ENCODE results near the gene UBE2H.
"Not testable (repeated sequence)": the region's sequence is repeated elsewhere in the genome, so short reads cannot be mapped to it uniquely, and the experiment has no call there.

The UBE2H gene

DNA sequence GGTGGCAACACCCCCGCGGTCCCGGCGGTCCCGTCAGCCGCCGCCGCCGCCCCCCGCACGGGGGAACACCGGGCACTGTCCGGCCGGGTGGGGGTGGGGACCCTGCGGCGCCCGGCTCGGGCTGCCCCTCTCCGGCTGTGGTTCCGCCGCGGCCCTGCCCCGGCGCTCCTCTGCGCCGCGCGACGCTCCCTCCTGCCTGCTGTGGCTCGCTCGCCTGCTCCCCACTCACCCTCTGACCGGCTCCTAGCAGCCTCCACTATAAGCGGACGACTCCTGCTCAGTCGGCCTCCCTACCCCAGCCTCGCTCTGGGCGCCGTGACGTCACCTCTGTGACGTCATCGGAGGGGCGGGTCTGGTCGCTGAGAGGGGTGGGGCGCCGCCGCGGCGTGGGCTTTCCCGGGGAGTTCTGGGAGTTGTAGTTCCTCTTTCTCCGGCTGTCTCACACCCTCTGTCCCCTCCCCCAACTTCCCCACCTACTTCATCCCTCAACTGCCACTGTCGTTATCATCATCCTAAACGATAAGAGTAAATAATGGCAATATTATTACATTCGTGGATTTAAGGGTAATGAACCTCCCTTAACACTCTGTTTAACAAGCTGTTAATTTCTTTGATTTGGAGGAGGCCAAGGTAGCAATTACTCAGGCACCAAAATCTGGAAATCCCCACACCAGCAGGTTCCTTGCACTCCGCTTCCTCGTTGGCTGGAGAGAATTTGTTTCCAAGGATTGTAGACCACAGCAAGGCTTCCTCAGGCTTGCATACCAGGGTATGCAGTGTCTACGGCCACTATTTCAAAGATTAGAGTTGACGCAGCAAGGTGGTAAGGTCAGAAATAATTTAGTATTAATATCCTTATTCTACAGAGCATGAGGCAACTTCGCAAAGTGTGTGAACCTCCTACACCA lies at the start of gene UBE2H:
TSS of gene UBE2H (minus strand) at position 308 of the 908 bp plus-strand sequence. CDS start 405 bp downstream, outside the sequence.
- DNase-seq (ENCODE audit: low read depth, low spot score): no peak

DNA sequence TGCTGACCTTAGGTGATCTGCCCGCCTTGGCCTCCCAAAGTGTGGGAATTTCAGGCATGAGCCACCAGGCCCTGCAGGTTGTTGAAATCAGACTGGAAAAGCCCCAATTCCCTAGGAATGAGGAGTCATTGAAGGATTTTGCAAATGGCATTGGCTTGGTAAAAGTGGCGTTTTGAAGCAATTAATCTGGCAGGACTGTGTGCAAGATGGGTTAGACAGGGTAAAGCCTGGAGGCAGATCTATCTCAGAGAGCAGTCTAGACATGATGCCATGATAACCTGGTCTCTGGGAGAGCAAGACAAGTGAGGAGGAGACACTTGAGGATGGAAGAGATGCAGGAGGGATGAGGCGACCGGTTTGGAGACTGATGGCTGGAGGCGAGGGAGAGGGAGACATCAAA lies 45.7 kb upstream of the UBE2H start:
- no peak for DNase-seq (ENCODE audit: low read depth, low spot score)

DNA sequence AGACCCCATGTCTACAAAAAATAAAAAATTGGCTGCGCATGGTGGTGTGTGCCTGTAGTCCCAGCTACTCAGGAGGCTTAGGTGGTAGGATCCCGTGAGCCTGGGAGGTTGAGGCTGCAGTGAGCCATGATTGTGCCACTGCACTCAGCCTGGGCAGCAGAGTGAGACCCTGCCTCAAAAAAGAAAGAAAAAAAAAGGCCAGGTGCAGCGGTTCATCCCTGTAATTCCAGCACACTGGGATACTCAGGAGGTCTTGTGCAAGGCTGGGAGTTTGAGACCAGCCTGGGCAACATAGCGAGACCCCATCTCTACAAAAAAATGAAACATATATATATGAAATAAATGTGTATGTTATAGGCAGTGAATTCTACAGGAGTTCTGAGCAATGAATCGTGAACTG lies 44.5 kb upstream of the UBE2H start:
- no peak for DNase-seq (ENCODE audit: low read depth, low spot score)

DNA sequence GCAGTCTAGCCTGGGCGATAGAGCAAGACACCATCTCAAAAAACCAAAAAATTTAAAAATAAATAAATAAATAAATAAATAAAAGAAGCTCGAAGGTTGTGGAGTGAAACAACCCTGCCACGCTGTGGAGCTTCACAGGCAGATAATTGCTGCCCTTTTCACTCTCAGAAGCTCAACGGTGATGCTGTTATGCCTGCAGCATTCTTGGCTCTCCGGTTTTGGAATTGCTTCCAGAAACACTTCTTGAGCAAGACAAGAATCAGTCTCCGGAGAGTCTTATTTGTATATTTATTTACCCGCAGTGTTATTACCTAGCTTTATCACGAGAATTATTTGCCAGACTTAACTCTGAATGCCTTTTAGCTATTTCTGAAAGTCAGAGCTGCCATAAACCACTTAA lies 40.5 kb upstream of the UBE2H start:
- no peak for DNase-seq (ENCODE audit: low read depth, low spot score)

DNA sequence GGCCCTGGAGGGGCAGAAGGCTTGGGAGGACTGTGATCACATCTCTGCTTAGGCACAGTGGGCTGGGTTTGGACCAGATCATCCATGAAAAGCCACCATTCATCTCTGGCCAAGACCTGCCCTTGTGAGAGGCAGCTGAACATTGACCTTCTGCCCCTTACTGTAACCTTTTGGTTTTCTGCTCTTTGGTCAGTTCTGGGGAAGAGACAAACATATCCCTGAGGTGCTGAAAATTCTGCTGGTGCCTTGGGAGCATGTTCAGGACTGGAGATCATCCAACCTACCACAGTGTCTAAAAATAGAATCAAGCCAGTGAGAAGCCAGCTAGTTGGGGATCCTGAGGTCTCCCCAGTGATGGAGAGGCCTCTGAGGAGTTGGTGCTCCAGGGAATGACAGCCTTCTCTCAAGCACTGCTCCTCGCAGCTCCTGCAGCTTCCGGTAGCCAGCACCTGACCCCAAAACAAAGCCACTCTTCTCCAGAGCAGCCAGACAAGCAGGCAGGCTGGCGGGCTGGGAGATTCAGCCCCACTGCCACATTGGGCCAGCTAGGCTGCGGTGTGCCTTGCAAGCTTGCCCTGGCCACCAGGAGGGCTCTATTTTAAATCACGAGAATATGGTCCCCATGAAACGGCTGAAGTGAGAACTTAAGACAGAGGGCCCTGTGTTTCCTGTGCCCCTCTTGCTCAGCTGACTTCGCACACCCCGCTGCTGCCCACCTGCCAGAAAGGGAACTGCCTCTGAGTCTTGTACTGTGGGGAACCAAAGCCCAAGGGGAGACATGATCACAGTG lies 37.8 kb upstream of the UBE2H start:
- DNase-seq (ENCODE audit: low read depth, low spot score): no peak

DNA sequence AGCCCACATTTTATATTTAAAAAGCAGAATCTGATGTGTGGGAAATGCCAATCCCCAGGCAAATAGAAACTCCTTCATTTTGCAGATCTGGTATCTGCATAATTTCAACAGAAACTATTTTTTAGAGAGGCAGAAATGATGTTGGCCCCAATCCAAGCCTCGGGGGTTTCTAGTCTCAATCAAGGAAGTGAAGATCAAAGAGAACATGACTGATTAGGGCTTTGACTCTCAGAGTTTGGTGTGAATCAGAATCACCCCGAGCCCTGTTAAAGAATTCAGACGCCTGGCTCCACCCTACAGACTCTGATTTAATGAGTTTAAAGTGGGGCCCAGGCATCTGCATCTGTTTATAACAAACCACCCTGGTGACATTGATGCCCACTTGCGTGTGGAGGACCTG lies 36.7 kb upstream of the UBE2H start:
- no peak for DNase-seq (ENCODE audit: low read depth, low spot score)

DNA sequence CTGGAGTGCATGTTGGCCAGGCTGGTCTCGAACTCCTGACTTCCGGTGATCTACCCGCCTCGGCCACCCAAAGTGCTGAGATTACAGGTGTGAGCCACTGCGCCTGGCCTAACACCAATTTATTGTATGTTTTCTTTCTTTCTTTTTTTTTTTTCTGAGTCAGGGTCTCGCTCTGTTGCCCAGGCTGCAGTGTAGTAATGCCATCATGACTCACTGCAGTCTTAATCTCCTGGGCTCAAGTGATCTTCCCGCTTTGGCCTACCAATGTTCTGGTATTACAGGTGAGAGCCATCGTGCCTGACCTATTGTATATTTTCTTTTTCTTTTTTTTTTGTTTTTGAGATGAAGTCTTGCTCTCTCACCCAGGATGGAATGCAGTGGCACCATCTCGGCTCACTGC lies 33.8 kb upstream of the UBE2H start:
- DNase-seq (ENCODE audit: low read depth, low spot score): no peak

DNA sequence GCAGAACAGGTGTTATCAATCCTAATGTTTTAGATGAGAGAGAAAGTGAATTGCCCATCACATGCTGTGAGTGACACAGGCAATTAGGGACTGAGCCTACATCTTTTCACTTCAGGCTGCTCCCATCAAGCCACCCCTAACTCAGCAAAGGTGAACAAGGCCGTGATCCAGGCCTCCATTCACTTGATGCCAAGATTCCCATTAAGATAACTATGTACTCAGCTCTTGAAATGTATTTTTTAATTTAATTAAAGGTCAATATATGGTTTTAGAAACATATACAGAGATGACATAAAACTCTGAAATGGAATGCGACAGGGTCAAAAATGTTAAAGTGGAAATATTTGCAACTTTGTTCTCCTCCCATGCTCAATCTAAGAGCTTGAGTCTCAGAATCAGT lies 27.9 kb upstream of the UBE2H start:
- DNase-seq (ENCODE audit: low read depth, low spot score): no peak

DNA sequence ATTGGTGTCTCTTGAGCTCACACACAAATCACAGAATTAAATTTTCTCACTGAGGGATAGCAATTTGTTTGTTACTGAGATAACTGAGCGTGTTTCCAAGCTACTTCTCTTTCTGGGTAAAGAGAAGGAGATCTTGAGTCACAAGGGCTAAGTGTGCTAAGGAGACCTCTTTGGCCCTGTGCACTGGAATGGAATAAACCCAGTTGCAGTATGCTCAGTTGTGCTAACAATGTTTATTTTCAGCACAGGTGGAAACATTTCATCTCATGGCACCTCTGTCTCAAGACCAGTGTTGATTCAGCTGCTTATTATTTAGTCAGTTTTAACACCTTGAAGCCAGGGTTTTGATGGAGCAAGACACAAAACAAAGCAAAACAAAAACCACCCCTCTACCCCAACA lies 22.5 kb upstream of the UBE2H start:
- DNase-seq (ENCODE audit: low read depth, low spot score): no peak

DNA sequence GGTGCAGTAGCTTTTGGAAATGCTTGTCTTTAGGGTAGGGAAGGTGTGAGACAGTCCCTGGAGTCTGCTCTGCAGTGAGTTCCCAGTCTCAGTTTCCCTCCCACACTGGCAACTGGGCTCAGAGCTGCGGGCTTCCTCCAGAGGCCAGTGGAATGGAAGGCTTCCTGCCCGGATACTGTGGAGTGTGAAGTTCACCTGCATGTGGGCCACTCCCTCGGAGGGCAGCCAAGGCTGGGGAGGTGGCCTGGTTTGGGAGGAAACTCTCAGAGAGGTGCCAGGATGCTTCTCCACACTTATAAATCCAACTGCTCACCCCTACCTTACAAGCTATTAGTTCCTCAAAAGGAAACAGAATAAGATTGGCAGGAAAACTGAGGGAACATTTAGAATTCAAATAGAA lies 18.1 kb upstream of the UBE2H start:
- no peak for DNase-seq (ENCODE audit: low read depth, low spot score)

DNA sequence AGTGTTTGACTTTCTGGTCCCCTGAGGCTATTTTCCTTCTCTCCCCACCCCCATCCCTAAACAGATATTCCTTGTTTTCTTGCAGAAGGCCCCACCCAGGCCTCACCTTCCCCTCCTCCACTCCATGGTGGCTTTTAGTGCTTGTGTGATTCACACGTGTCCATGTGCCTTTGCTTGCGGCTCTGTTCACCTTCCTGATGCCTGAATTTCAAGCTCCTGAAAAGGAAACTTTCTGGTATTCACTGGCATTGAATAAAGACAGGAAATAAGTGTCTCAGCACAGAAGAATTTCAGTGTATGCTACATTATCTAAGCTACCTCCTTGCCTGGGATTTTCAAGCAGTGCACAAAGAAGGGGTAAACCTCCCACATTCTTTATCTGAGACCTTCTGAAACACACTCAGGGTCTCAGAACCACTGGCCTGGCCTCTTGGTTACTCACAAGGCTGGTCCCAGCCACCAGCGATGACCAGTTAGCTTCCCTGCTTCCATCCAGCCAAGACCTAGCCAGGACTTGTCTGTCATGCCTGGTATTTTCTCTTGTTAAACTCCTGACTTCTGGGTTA lies 17.2 kb upstream of the UBE2H start:
- no peak for DNase-seq (ENCODE audit: low read depth, low spot score)

DNA sequence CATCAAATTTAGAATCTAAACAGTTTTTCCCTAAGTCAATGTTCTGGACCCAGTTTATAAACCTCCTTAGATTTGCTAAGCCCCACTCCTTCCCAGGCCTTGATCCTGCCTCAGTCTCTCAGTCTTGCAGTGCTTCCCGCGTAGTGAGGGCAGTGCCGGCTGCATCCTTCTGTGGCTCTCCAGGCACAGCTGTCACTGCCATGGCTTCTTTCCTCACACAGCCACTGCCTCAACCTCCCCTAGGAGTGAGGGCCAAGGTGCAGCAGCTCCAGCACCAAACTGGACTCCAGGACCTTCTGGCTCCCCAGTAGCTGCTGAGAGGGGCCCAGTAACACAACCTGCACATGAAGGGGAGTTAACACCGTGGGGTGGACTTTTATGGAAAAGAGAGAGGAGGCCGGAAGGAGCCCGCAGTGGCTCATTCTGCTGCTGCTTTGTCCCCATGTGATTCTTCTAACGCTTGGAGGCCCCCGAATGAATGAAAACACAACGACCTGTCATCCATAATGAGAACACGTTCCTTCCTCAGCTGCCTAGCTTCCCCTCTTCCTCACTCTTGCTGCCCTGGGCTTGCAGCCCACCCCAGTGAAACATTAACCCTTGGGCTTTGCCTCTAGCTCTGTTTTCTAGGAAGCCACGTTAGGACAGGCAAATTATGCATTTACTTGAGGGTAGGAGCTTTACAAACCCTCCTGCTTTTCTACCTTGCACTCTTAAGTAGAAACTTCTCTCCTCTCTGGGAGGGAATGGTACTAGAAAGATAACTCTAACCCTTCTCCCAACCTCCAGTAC lies 16.0 kb upstream of the UBE2H start:
- no peak for DNase-seq (ENCODE audit: low read depth, low spot score)

DNA sequence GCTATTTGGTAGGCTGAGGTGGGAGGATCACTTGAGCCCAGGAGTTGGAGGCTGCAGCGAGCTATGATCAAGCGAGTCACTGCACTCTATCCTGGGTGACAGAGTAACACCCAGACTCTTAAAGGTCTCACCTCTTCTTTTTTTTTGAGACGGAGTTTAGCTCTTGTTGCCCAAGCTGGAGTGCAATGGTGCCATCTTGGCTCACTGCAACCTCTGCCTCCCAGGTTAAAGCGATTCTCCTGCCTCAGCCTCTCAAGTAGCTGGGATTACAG lies 7.4 kb upstream of the UBE2H start:
- not testable (repeated sequence) for DNase-seq (ENCODE audit: low read depth, low spot score)

DNA sequence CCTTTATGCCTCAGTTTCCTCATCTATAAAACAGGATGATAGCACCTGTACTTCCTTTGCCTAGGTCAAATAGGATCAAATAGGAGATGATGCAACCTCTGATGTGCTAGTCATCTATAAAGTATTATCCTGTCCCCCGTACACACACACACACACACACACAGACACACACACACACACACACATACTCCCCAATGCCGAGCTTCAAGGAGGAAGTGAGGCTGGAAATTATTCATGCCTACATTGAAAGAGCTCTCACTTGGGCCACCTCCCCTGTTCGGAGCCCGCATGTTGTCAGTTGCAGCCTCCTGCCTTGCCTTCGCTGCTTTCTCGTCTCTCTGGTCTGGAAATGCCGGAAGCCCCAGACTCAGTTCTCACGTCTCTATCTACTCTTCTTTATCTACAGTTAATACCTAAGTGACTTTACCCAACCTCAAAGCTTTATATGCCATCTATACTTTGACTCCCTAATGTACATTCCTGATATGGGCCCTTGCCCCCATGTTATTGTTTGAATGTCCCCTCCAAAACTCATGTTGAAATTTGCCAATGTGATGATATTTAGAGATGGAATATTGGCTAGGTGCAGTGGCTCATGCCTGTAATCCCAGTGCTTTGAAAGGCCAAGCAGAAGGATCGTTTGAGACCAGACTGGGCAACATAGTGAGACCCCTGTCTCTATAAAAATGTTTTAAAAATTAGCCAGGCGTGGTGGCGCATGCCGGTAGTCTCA lies 6.9 kb upstream of the UBE2H start:
- no peak for DNase-seq (ENCODE audit: low read depth, low spot score)

DNA sequence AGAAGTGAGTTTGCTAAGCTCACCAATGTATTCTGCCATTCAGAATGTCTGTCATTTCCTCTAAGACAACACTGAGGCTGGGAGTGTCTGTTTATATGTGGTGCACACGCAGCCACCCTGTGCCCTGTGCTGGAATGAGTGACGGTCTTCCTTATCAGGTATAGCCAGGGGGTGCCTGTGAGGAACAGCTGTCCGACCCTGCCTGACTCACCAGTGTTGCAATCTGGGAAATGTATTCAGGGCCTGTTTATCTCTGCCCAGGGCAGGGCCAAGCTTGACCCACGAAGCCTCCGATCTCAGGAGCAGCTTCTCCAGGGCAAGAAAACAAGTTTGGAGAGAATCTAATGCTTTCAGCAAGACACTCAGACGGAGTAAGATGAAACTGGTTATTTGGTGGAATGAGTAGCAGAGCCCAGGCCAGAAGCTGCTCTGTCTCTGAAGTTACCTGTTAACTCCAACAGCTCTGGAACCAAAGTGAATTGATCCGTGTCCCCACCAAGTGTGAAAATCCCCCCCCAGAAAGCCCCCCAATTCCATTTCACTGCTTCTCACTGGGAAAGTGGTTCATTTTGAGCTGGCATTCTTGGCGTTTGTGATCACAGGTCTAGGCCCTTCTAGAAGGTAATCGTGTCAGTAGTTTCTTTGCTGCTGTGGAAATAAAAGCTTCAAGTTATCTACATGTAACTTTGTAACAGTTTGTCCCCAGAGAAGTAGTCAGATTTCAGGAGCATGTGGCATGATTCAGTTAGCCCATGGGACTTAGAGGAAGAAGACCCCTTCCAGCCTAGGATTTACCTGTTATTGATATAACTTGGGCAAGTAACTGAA lies 6.1 kb upstream of the UBE2H start:
- DNase-seq (ENCODE audit: low read depth, low spot score): no peak

DNA sequence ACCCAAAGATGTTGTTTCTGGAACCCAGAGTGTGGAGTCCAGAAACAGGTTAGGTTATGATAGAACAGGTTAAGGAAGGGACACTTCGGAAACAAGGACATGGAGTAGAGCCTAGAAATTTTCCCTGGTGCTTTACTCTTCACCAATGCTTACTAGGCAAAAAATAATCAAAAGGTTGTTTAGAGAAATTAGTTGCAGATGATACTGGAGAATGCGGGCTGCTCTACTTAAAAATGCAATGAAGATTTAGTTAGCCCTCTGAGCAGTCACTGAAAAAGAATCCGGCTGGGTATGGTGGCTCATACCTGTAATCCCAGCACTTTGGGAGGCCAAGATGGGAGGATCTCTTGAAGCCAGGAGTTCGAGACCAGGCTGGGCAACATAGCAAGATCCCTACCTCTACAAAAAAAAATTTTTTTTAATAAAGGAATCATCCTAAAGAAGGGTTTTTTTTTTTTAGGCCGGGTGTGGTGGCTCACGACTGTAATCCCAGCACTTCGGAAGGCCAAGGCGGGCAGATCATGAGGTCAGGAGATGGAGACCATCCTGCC lies 3.3 kb upstream of the UBE2H start:
- DNase-seq (ENCODE audit: low read depth, low spot score): no peak

DNA sequence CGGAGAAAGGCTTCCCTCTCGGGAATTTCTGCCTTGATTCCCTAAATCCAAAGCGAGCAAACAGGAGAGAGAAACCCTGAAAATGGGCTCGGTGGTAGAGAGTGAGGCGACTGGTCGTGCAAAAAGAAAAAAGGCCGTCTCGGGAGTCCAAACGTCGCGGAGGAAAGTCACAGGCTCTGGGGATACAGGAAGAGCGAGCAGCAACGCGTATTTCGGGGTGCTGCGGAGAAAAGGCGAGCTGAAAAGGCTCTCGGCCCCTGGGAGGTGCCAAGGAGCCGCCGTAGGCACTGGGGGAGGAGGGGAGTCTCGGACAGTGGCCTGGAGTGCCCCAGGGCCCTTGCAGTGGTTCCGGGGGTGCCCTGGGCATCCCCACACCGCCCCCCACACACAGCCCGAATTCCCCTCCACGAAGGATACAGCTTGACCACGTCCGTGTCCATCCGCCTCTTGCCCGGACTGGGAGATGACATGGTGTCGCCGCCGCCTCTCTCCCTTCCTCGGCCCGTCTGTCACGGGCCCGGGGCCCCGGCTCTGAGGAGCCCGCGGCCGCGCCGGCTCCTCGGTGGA lies 591 bp downstream of the UBE2H start:
- DNase-seq (ENCODE audit: low read depth, low spot score): no peak

DNA sequence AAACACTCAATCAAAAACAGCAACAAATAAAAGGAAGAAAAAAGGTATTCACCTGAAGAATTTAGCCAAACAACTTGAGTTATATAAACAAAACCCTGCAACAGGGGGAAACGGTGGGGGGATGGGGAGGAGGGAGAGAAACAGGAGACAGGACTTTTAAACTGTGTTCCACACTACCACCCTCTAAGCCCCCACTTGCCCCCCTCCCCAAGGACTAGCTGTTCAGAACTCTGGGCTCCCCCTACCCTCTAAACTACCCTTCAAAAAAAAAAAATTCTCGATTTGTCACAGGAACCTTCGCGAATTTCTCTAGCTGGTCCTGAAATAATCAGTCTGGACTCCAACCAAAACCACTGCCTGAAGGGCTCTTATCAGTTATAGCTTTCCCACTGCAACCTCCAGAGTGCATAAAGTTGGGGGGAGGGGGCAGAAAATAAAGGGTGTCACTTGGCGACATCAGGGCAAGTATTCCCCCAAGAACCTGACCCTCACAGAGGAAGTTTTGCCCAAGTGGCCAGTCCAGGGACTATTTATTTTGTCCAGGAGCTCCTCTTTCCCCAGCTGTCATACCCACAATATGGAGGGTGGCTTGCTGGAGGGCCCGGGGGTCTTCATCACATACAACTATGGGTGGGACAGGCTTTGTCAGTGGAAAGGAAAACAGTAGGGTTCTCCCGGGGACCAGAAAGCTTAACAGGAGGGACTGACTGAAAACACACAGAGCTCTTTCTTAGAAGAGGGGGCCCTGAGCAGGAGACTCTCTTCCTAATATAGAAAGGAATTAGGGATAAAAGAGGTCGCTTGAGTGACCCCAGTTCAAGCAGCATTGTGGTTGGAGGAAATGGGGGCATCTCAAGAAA lies 1.3 kb downstream of the UBE2H start:
- DNase-seq (ENCODE audit: low read depth, low spot score): no peak

DNA sequence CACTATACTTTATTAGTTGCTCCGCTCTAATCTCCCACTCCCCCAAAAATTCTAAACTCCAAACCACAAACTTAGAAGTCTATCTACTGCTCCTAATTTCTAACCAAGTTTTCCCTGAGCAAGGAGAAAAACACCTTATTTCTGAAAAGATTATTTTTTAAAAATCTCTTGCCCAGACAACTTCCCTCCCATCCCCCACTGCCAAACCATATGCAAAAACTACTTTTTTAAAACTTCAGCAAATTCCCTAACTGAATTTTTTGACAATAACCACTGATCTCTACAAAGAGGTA lies 1.9 kb downstream of the UBE2H start:
- DNase-seq (ENCODE audit: low read depth, low spot score): no peak

All from iPS DF 19.7 (cell line).